DOHH2 (cell line): Measurements from ENCODE around the gene IGDCC3.

Source experiments
- H3F3A ChIP-seq: fragments of 200-600 bp; sonication (generic), shearing (Covaris generic); 2 replicates; pipeline ENCODE4 v1.6.0; 2016; ENCODE audit warnings: antibody characterized with exemption, mild to moderate bottlenecking; ENCODE audit not compliant: control insufficient read depth, insufficient read depth
- H3K27ac ChIP-seq: fragments of 200-600 bp; sonication (generic); 2 replicates; pipeline ENCODE4 v1.5.1; 2014; ENCODE audit warnings: low read depth, mild to moderate bottlenecking, low read length, moderate library complexity
- H3K27me3 ChIP-seq: fragments of 200-600 bp; sonication (generic); 2 replicates; pipeline ENCODE4 v1.6.1; 2014; ENCODE audit warnings: mild to moderate bottlenecking, low read length, mixed read lengths; ENCODE audit not compliant: control insufficient read depth
- H3K36me3 ChIP-seq: fragments of 200-600 bp; sonication (generic); 2 replicates; pipeline ENCODE4 v1.6.1; 2014; ENCODE audit warnings: mild to moderate bottlenecking, low read length, moderate library complexity, mixed read lengths; ENCODE audit not compliant: control insufficient read depth
- H3K4me1 ChIP-seq: fragments of 200-600 bp; sonication (generic); 2 replicates; pipeline ENCODE4 v1.6.1; 2014; ENCODE audit warnings: mild to moderate bottlenecking, low read length, mixed read lengths; ENCODE audit not compliant: control insufficient read depth
- H3K4me2 ChIP-seq: fragments of 200-600 bp; sonication (generic); 2 replicates; pipeline ENCODE4 v1.6.0; 2014; ENCODE audit warnings: mild to moderate bottlenecking, low read length, moderate library complexity
- H3K4me3 ChIP-seq: fragments of 200-600 bp; sonication (generic); 2 replicates; pipeline ENCODE4 v1.5.1; 2014; ENCODE audit warnings: mild to moderate bottlenecking, low read length, mixed read lengths
- H3K79me2 ChIP-seq: fragments of 200-600 bp; sonication (generic); 2 replicates; pipeline ENCODE4 v1.6.1; 2014; ENCODE audit warnings: mild to moderate bottlenecking, low read length, mixed read lengths; ENCODE audit not compliant: control insufficient read depth
- H3K9me2 ChIP-seq: fragments of 200-600 bp; sonication (generic); replicated peaks from 2 replicates; pipeline ENCODE4 v1.6.1; 2014; ENCODE audit warnings: mild to moderate bottlenecking, low read length, mixed read lengths; ENCODE audit not compliant: control insufficient read depth
- H3K9me3 ChIP-seq: fragments of 200-600 bp; sonication (generic); 2 replicates; pipeline ENCODE4 v1.6.1; 2014; ENCODE audit warnings: antibody characterized with exemption, low read length, mixed read lengths; ENCODE audit not compliant: control insufficient read depth, insufficient read depth
- H4K20me1 ChIP-seq: fragments of 200-600 bp; sonication (generic); 2 replicates; pipeline ENCODE4 v1.6.0; 2014; ENCODE audit warnings: low read depth, mild to moderate bottlenecking, antibody characterized with exemption, low read length, moderate library complexity; ENCODE audit not compliant: control insufficient read depth, insufficient read depth
- EZH2phosphoT487 ChIP-seq: fragments of 200-600 bp; sonication (generic); IDR thresholded peaks from 2 replicates; pipeline ENCODE4 v1.6.1; 2017; ENCODE audit warnings: borderline replicate concordance, mild to moderate bottlenecking, antibody characterized with exemption, low read length, moderate library complexity, mixed read lengths
- TF ChIP-seq, protein P1 (sequence below): fragments of 200-600 bp; sonication (generic); IDR thresholded peaks from one replicate; pipeline ENCODE4 v1.5.1; 2014; ENCODE audit warnings: antibody characterized with exemption, mild to moderate bottlenecking, low read depth, low read length; ENCODE audit not compliant: poor library complexity, severe bottlenecking

Gene IGDCC3

GRCh38 chr15:65412556-65412955 lies 34.8 kb upstream of the IGDCC3 start:
- no peak for TF ChIP-seq EZH2phosphoT487
- TF ChIP-seq, protein P1, sequence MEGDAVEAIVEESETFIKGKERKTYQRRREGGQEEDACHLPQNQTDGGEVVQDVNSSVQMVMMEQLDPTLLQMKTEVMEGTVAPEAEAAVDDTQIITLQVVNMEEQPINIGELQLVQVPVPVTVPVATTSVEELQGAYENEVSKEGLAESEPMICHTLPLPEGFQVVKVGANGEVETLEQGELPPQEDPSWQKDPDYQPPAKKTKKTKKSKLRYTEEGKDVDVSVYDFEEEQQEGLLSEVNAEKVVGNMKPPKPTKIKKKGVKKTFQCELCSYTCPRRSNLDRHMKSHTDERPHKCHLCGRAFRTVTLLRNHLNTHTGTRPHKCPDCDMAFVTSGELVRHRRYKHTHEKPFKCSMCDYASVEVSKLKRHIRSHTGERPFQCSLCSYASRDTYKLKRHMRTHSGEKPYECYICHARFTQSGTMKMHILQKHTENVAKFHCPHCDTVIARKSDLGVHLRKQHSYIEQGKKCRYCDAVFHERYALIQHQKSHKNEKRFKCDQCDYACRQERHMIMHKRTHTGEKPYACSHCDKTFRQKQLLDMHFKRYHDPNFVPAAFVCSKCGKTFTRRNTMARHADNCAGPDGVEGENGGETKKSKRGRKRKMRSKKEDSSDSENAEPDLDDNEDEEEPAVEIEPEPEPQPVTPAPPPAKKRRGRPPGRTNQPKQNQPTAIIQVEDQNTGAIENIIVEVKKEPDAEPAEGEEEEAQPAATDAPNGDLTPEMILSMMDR = no peak
- no peaks in the 10 kb centered on the region for H3K79me2 ChIP-seq

GRCh38 chr15:65411465-65412071 lies 33.8 kb upstream of the IGDCC3 start:
- Histone ChIP-seq H3K9me3 (no peaks in the 10 kb centered on the region), H3K27me3 (peaks cover 16% of the 10 kb centered on the region), H3K27ac (no peak overlapping the region), H3K36me3 (no peaks in the 10 kb centered on the region), H3K4me3 (no peak overlapping the region), H3K9me2 (no peaks in the 10 kb centered on the region), H4K20me1 (no peaks in the 10 kb centered on the region; the same call in 1 of the 2 replicates), H3F3A (0 out of 2 replicates have a peak, but pooled peaks cover 4% of the 10 kb centered on the region), H3K79me2 (no peaks in the 10 kb centered on the region), H3K4me2 (no peak overlapping the region), H3K4me1 (peaks cover 44% of the 10 kb centered on the region)
- TF ChIP-seq EZH2phosphoT487 = no peak
- TF ChIP-seq, protein P1 = no peak

More at GRCh38 chr15:65412556-65412955, 34.8 kb upstream of the IGDCC3 start:
- Histone ChIP-seq H3K36me3 (no peaks in the 10 kb centered on the region), H3K27ac (no peak overlapping the region), H3K4me2 (no peak overlapping the region), H3F3A (0 out of 2 replicates have a peak, but pooled peaks cover 4% of the 10 kb centered on the region), H3K9me2 (no peaks in the 10 kb centered on the region), H3K4me3 (no peak overlapping the region), H3K4me1 (peaks cover 44% of the 10 kb centered on the region), H3K9me3 (no peaks in the 10 kb centered on the region), H4K20me1 (no peaks in the 10 kb centered on the region; the same call in 1 of the 2 replicates), H3K27me3 (peaks cover 18% of the 10 kb centered on the region)

- H3K4me2 ChIP-seq = no peak overlapping the region
- 0 out of 2 replicates have a peak, but pooled peaks cover 4% of the 10 kb centered on the region for H3F3A ChIP-seq
- H3K27ac ChIP-seq = no peak overlapping the region
- no peaks in the 10 kb centered on the region for H3K79me2 ChIP-seq
- no peaks in the 10 kb centered on the region for H3K9me2 ChIP-seq
- TF ChIP-seq, protein P1 = no peak
- no peak for TF ChIP-seq EZH2phosphoT487
- H3K36me3 ChIP-seq = no peaks in the 10 kb centered on the region
- H3K9me3 ChIP-seq = no peaks in the 10 kb centered on the region
- peaks cover 15% of the 10 kb centered on the region for H3K27me3 ChIP-seq
- H4K20me1 ChIP-seq = no peaks in the 10 kb centered on the region; the same call in 1 of the 2 replicates
- peaks cover 44% of the 10 kb centered on the region for H3K4me1 ChIP-seq
- no peak overlapping the region for H3K4me3 ChIP-seq
Observed at GRCh38 chr15:65410972-65411371, 33.2 kb upstream of the IGDCC3 start.
